ENCODE data around the gene NUBP1. TPM values are rescaled to one million over a fixed set of nuclear protein-coding genes. Genes with fewer than 3 reads are reported as not detected.

Gene NUBP1
- total RNA-seq, 1 experiment from 2014 or later, result 25.4 TPM

DNA sequence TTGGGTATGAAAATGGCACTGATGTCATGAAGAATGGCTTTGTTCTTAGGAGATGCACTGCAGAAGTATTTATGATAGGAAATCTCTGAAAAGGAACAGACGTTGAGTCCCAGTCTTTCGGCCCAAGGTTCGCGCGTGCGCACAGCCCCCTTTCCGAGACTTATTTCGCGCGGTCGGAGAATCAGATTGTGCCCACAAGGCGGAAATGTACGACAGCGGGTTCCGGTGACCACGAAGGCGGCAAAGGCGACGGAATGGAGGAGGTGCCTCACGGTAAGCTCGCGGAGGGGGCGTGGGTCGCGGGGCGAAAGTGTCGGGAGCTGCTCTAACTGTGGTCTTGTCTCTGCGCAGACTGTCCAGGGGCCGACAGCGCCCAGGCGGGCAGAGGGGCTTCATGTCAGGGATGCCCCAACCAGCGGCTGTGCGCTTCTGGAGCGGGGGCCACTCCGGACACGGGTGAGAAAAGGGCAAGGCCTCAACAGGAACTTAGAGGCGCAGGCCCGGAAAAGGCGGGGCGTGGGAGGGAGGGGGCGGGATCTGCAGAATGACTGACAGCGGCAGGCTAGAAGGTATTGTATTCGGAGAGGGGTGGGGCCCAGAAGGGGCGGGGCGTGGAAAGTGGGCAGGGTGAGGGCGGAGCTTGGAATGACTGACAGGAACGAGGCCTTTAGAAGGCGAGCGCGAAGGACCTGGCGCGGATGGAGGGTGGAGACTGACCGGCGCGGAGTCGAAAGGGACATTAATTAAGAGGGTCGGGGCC lies at the start of gene NUBP1 (continued):
- TF ChIP-seq, protein P1, sequence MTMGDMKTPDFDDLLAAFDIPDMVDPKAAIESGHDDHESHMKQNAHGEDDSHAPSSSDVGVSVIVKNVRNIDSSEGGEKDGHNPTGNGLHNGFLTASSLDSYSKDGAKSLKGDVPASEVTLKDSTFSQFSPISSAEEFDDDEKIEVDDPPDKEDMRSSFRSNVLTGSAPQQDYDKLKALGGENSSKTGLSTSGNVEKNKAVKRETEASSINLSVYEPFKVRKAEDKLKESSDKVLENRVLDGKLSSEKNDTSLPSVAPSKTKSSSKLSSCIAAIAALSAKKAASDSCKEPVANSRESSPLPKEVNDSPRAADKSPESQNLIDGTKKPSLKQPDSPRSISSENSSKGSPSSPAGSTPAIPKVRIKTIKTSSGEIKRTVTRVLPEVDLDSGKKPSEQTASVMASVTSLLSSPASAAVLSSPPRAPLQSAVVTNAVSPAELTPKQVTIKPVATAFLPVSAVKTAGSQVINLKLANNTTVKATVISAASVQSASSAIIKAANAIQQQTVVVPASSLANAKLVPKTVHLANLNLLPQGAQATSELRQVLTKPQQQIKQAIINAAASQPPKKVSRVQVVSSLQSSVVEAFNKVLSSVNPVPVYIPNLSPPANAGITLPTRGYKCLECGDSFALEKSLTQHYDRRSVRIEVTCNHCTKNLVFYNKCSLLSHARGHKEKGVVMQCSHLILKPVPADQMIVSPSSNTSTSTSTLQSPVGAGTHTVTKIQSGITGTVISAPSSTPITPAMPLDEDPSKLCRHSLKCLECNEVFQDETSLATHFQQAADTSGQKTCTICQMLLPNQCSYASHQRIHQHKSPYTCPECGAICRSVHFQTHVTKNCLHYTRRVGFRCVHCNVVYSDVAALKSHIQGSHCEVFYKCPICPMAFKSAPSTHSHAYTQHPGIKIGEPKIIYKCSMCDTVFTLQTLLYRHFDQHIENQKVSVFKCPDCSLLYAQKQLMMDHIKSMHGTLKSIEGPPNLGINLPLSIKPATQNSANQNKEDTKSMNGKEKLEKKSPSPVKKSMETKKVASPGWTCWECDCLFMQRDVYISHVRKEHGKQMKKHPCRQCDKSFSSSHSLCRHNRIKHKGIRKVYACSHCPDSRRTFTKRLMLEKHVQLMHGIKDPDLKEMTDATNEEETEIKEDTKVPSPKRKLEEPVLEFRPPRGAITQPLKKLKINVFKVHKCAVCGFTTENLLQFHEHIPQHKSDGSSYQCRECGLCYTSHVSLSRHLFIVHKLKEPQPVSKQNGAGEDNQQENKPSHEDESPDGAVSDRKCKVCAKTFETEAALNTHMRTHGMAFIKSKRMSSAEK (CRISPR knock-in tag; IDR thresholded peaks at IDR 0.05; ENCODE audit: borderline replicate concordance), result peak; percentile 55; the same call in 1 of the 2 replicates
- TF ChIP-seq GRHL2 (CRISPR knock-in tag; IDR thresholded peaks at IDR 0.05; ENCODE audit: insufficient replicate concordance, severe bottlenecking) (no peak), EMX1 (CRISPR knock-in tag; IDR thresholded peaks at IDR 0.05) (no peak), PRRX2 (CRISPR knock-in tag; IDR thresholded peaks at IDR 0.05) (no peak), HMGA2 (CRISPR knock-in tag; IDR thresholded peaks at IDR 0.05) (0 out of 2 replicates have a peak, but pooled peaks have one; percentile 10), FOXJ3 (CRISPR knock-in tag; IDR thresholded peaks at IDR 0.05; ENCODE audit: borderline replicate concordance) (no peak), ETV6 (CRISPR knock-in tag; IDR thresholded peaks at IDR 0.05) (0 out of 2 replicates have a peak, but pooled peaks have one; percentile 20), OVOL2 (CRISPR knock-in tag; IDR thresholded peaks at IDR 0.05; ENCODE audit: borderline replicate concordance) (no peak), JAZF1 (CRISPR knock-in tag; IDR thresholded peaks at IDR 0.05) (no peak), FOXK1 (CRISPR knock-in tag; IDR thresholded peaks at IDR 0.05) (0 out of 2 replicates have a peak, but pooled peaks have one; percentile 43), ZNF671 (CRISPR knock-in tag; IDR thresholded peaks at IDR 0.05) (no peak), GTF2I (CRISPR knock-in tag; conservative IDR thresholded peaks at IDR 0.05) (no peak)
- TF ChIP-seq, protein P2, sequence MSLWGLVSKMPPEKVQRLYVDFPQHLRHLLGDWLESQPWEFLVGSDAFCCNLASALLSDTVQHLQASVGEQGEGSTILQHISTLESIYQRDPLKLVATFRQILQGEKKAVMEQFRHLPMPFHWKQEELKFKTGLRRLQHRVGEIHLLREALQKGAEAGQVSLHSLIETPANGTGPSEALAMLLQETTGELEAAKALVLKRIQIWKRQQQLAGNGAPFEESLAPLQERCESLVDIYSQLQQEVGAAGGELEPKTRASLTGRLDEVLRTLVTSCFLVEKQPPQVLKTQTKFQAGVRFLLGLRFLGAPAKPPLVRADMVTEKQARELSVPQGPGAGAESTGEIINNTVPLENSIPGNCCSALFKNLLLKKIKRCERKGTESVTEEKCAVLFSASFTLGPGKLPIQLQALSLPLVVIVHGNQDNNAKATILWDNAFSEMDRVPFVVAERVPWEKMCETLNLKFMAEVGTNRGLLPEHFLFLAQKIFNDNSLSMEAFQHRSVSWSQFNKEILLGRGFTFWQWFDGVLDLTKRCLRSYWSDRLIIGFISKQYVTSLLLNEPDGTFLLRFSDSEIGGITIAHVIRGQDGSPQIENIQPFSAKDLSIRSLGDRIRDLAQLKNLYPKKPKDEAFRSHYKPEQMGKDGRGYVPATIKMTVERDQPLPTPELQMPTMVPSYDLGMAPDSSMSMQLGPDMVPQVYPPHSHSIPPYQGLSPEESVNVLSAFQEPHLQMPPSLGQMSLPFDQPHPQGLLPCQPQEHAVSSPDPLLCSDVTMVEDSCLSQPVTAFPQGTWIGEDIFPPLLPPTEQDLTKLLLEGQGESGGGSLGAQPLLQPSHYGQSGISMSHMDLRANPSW (CRISPR knock-in tag; conservative IDR thresholded peaks at IDR 0.05; ENCODE audit: low read depth), result no peak
- TF ChIP-seq, protein P3, sequence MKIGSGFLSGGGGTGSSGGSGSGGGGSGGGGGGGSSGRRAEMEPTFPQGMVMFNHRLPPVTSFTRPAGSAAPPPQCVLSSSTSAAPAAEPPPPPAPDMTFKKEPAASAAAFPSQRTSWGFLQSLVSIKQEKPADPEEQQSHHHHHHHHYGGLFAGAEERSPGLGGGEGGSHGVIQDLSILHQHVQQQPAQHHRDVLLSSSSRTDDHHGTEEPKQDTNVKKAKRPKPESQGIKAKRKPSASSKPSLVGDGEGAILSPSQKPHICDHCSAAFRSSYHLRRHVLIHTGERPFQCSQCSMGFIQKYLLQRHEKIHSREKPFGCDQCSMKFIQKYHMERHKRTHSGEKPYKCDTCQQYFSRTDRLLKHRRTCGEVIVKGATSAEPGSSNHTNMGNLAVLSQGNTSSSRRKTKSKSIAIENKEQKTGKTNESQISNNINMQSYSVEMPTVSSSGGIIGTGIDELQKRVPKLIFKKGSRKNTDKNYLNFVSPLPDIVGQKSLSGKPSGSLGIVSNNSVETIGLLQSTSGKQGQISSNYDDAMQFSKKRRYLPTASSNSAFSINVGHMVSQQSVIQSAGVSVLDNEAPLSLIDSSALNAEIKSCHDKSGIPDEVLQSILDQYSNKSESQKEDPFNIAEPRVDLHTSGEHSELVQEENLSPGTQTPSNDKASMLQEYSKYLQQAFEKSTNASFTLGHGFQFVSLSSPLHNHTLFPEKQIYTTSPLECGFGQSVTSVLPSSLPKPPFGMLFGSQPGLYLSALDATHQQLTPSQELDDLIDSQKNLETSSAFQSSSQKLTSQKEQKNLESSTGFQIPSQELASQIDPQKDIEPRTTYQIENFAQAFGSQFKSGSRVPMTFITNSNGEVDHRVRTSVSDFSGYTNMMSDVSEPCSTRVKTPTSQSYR (CRISPR knock-in tag; IDR thresholded peaks at IDR 0.05), result no peak
- TF ChIP-seq, protein P4, sequence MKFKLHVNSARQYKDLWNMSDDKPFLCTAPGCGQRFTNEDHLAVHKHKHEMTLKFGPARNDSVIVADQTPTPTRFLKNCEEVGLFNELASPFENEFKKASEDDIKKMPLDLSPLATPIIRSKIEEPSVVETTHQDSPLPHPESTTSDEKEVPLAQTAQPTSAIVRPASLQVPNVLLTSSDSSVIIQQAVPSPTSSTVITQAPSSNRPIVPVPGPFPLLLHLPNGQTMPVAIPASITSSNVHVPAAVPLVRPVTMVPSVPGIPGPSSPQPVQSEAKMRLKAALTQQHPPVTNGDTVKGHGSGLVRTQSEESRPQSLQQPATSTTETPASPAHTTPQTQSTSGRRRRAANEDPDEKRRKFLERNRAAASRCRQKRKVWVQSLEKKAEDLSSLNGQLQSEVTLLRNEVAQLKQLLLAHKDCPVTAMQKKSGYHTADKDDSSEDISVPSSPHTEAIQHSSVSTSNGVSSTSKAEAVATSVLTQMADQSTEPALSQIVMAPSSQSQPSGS (CRISPR knock-in tag; IDR thresholded peaks at IDR 0.05; ENCODE audit: borderline replicate concordance, low read depth), result no peak
- TF ChIP-seq, protein P5, sequence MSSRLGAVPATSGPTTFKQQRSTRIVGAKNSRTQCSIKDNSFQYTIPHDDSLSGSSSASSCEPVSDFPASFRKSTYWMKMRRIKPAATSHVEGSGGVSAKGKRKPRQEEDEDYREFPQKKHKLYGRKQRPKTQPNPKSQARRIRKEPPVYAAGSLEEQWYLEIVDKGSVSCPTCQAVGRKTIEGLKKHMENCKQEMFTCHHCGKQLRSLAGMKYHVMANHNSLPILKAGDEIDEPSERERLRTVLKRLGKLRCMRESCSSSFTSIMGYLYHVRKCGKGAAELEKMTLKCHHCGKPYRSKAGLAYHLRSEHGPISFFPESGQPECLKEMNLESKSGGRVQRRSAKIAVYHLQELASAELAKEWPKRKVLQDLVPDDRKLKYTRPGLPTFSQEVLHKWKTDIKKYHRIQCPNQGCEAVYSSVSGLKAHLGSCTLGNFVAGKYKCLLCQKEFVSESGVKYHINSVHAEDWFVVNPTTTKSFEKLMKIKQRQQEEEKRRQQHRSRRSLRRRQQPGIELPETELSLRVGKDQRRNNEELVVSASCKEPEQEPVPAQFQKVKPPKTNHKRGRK (CRISPR knock-in tag; IDR thresholded peaks at IDR 0.05; ENCODE audit: borderline replicate concordance), result no peak
- TF ChIP-seq, protein P6, sequence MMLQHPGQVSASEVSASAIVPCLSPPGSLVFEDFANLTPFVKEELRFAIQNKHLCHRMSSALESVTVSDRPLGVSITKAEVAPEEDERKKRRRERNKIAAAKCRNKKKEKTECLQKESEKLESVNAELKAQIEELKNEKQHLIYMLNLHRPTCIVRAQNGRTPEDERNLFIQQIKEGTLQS (CRISPR knock-in tag; conservative IDR thresholded peaks at IDR 0.05), result no peak
- TF ChIP-seq, protein P7, sequence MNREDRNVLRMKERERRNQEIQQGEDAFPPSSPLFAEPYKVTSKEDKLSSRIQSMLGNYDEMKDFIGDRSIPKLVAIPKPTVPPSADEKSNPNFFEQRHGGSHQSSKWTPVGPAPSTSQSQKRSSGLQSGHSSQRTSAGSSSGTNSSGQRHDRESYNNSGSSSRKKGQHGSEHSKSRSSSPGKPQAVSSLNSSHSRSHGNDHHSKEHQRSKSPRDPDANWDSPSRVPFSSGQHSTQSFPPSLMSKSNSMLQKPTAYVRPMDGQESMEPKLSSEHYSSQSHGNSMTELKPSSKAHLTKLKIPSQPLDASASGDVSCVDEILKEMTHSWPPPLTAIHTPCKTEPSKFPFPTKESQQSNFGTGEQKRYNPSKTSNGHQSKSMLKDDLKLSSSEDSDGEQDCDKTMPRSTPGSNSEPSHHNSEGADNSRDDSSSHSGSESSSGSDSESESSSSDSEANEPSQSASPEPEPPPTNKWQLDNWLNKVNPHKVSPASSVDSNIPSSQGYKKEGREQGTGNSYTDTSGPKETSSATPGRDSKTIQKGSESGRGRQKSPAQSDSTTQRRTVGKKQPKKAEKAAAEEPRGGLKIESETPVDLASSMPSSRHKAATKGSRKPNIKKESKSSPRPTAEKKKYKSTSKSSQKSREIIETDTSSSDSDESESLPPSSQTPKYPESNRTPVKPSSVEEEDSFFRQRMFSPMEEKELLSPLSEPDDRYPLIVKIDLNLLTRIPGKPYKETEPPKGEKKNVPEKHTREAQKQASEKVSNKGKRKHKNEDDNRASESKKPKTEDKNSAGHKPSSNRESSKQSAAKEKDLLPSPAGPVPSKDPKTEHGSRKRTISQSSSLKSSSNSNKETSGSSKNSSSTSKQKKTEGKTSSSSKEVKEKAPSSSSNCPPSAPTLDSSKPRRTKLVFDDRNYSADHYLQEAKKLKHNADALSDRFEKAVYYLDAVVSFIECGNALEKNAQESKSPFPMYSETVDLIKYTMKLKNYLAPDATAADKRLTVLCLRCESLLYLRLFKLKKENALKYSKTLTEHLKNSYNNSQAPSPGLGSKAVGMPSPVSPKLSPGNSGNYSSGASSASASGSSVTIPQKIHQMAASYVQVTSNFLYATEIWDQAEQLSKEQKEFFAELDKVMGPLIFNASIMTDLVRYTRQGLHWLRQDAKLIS (CRISPR knock-in tag; IDR thresholded peaks at IDR 0.05; ENCODE audit: borderline replicate concordance), result no peak
